Liver (tissue), 3 donors: Measurements from ENCODE around the gene ERCC4.

Source experiments
- FOXA1 ChIP-seq: IDR thresholded peaks from 2 replicates; pipeline ENCODE4 v1.6.1; 2016; ENCODE audit warnings: antibody characterized with exemption
- GABPA ChIP-seq, 2 donors: IDR thresholded peaks in 1 of 2; conservative IDR thresholded peaks in 1 of 2; 2 replicates each; pipeline ENCODE4 v1.6.1; 2016; ENCODE audit warnings: antibody characterized with exemption in 2 of 2, mild to moderate bottlenecking in 1 of 2, moderate library complexity in 1 of 2
- HNF4A ChIP-seq, 2 donors: conservative IDR thresholded peaks; 2 replicates each; pipeline ENCODE4 v1.6.1; 2016; ENCODE audit warnings: antibody characterized with exemption in 2 of 2, mild to moderate bottlenecking in 2 of 2
- RAD21 ChIP-seq, 2 donors: IDR thresholded peaks; 2 replicates each; pipeline ENCODE4 v1.6.1; 2016; ENCODE audit warnings: antibody characterized with exemption in 2 of 2, mild to moderate bottlenecking in 2 of 2
- SP1 ChIP-seq: IDR thresholded peaks from 2 replicates; pipeline ENCODE4 v1.6.1; 2018; ENCODE audit warnings: antibody characterized with exemption, mild to moderate bottlenecking
- TAF1 ChIP-seq: conservative IDR thresholded peaks from 2 replicates; pipeline ENCODE4 v1.6.1; 2016; ENCODE audit warnings: antibody characterized with exemption, mild to moderate bottlenecking
- ZBTB33 ChIP-seq: IDR thresholded peaks from 2 replicates; pipeline ENCODE4 v1.6.1; 2016; ENCODE audit warnings: antibody characterized with exemption
- TF ChIP-seq, protein P1 (sequence below): fragments of 150-350 bp; IDR thresholded peaks from 2 replicates; pipeline ENCODE4 v1.5.1; 2017; ENCODE audit warnings: improper control_type of control experiment, low read depth, low read length; ENCODE audit not compliant: missing input control
- TF ChIP-seq, protein P2 (sequence below): IDR thresholded peaks from 2 replicates; pipeline ENCODE4 v1.6.1; 2016; ENCODE audit warnings: antibody characterized with exemption
- TF ChIP-seq, protein P3 (sequence below): IDR thresholded peaks from 2 replicates; pipeline ENCODE4 v1.6.1; 2016; ENCODE audit warnings: antibody characterized with exemption
- donor health status: healthy.
- donor health status: healthy.

- TF ChIP-seq, protein P1, sequence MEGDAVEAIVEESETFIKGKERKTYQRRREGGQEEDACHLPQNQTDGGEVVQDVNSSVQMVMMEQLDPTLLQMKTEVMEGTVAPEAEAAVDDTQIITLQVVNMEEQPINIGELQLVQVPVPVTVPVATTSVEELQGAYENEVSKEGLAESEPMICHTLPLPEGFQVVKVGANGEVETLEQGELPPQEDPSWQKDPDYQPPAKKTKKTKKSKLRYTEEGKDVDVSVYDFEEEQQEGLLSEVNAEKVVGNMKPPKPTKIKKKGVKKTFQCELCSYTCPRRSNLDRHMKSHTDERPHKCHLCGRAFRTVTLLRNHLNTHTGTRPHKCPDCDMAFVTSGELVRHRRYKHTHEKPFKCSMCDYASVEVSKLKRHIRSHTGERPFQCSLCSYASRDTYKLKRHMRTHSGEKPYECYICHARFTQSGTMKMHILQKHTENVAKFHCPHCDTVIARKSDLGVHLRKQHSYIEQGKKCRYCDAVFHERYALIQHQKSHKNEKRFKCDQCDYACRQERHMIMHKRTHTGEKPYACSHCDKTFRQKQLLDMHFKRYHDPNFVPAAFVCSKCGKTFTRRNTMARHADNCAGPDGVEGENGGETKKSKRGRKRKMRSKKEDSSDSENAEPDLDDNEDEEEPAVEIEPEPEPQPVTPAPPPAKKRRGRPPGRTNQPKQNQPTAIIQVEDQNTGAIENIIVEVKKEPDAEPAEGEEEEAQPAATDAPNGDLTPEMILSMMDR = no peak
- TF ChIP-seq SP1 = no peak
- TF ChIP-seq, protein P2, sequence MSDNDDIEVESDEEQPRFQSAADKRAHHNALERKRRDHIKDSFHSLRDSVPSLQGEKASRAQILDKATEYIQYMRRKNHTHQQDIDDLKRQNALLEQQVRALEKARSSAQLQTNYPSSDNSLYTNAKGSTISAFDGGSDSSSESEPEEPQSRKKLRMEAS = no peak
- TF ChIP-seq ZBTB33 = no peak
- TF ChIP-seq FOXA1 = no peak
- TF ChIP-seq HNF4A (conservative IDR thresholded peaks at IDR 0.05) = no peak
- no peak for TF ChIP-seq TAF1
- no peak for TF ChIP-seq GABPA (IDR thresholded peaks at IDR 0.05 in 1 of 2, conservative IDR thresholded peaks at IDR 0.05 in 1 of 2)
- no peak for TF ChIP-seq RAD21 (IDR thresholded peaks at IDR 0.05)
- TF ChIP-seq, protein P3, sequence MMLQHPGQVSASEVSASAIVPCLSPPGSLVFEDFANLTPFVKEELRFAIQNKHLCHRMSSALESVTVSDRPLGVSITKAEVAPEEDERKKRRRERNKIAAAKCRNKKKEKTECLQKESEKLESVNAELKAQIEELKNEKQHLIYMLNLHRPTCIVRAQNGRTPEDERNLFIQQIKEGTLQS = no peak
Observed at GRCh38 chr16:13953501-13953900, 33.5 kb downstream of the ERCC4 start.
